Measurements from ENCODE around the gene ARHGAP33. TPM values are rescaled to one million over a fixed set of nuclear protein-coding genes. Genes with fewer than 3 reads are reported as not detected.

Gene ARHGAP33
- total RNA-seq, 1 donor from 2014 or later: 15.2 TPM

DNA sequence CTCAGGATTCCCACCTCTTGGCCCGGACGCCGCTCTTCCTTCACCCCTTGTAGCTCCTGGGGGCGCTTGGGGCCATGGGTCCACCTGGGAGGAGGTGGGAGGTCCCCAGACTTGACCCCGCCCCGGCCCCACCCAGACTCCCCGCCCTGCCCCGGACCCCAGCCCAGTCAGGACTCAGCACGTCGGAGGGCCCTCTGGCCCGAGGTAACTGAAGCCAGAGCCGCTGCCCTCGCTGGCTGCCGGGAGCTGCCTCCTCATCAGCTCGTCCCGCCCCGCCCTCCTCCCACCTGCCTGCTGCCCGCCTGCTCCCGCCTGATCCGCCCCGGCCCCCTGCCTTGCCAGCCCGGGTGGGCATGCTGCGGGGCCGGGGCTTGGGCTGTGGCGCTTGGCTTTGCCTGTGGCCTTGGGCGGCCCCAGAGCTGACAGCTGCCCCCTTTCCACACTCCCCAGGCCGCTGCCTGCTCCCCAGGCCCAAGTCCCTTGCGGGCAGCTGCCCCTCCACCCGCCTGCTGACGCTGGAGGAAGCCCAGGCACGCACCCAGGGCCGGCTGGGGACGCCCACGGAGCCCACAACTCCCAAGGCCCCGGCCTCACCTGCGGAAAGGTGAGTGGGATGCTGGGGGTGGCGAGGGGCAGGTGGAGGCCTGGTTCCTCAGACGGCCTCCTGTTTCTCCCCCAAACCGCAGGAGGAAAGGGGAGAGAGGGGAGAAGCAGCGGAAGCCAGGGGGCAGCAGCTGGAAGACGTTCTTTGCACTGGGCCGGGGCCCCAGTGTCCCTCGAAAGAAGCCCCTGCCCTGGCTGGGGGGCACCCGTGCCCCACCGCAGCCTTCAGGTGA lies 9.4 kb downstream of the ARHGAP33 start:
- Mint-ChIP-seq H3K4me3 (ENCODE audit: unreplicated experiment) (no peak overlapping the region), H3K4me1 (ENCODE audit: unreplicated experiment) (no peaks in the 10 kb centered on the region), H3K36me3 (ENCODE audit: unreplicated experiment) (peaks cover 11% of the 10 kb centered on the region), H3K27me3 (ENCODE audit: unreplicated experiment) (no peaks in the 10 kb centered on the region), H3K27ac (ENCODE audit: unreplicated experiment) (no peak overlapping the region), H3K9me3 (ENCODE audit: unreplicated experiment) (no peaks in the 10 kb centered on the region)
- no peak for DNase-seq (ENCODE audit: extremely low spot score, unreplicated experiment)
- TF ChIP-seq, protein P1, sequence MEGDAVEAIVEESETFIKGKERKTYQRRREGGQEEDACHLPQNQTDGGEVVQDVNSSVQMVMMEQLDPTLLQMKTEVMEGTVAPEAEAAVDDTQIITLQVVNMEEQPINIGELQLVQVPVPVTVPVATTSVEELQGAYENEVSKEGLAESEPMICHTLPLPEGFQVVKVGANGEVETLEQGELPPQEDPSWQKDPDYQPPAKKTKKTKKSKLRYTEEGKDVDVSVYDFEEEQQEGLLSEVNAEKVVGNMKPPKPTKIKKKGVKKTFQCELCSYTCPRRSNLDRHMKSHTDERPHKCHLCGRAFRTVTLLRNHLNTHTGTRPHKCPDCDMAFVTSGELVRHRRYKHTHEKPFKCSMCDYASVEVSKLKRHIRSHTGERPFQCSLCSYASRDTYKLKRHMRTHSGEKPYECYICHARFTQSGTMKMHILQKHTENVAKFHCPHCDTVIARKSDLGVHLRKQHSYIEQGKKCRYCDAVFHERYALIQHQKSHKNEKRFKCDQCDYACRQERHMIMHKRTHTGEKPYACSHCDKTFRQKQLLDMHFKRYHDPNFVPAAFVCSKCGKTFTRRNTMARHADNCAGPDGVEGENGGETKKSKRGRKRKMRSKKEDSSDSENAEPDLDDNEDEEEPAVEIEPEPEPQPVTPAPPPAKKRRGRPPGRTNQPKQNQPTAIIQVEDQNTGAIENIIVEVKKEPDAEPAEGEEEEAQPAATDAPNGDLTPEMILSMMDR (IDR thresholded peaks at IDR 0.05): no peak

DNA sequence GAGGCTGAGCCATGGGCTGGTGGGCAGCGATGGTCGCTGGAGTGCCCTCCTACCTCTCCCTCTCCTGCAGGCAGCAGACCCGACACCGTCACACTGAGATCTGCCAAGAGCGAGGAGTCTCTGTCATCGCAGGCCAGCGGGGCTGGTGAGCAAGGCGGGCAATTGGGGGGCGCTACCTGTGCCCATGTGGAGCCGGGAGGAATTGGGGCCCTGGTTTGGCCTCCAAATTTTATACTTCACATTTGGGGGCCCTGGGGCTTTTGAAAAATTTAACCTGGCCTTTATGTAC lies 9.9 kb downstream of the ARHGAP33 start:
- Mint-ChIP-seq H3K27me3 (ENCODE audit: unreplicated experiment) (no peaks in the 10 kb centered on the region), H3K36me3 (ENCODE audit: unreplicated experiment) (peaks cover 10% of the 10 kb centered on the region), H3K27ac (ENCODE audit: unreplicated experiment) (no peak overlapping the region), H3K9me3 (ENCODE audit: unreplicated experiment) (no peaks in the 10 kb centered on the region), H3K4me1 (ENCODE audit: unreplicated experiment) (no peaks in the 10 kb centered on the region), H3K4me3 (ENCODE audit: unreplicated experiment) (no peak overlapping the region)
- TF ChIP-seq, protein P1 (IDR thresholded peaks at IDR 0.05): no peak
- DNase-seq (ENCODE audit: extremely low spot score, unreplicated experiment): no peak

GRCh38 chr19:35786299-35787160 lies 11.2 kb downstream of the ARHGAP33 start:
- peaks cover 6% of the 10 kb centered on the region for H3K36me3 Mint-ChIP-seq (ENCODE audit: unreplicated experiment)
- H3K4me1 Mint-ChIP-seq (ENCODE audit: unreplicated experiment): no peaks in the 10 kb centered on the region
- H3K4me3 Mint-ChIP-seq (ENCODE audit: unreplicated experiment): no peak overlapping the region
- DNase-seq (ENCODE audit: extremely low spot score, unreplicated experiment): no peak
- no peak overlapping the region for H3K27ac Mint-ChIP-seq (ENCODE audit: unreplicated experiment)
- no peaks in the 10 kb centered on the region for H3K27me3 Mint-ChIP-seq (ENCODE audit: unreplicated experiment)
- H3K9me3 Mint-ChIP-seq (ENCODE audit: unreplicated experiment): no peaks in the 10 kb centered on the region
- TF ChIP-seq, protein P1 (IDR thresholded peaks at IDR 0.05): no peak

- TF ChIP-seq, protein P1 (IDR thresholded peaks at IDR 0.05): no peak
- H3K4me1 Mint-ChIP-seq (ENCODE audit: unreplicated experiment): no peaks in the 10 kb centered on the region
- H3K9me3 Mint-ChIP-seq (ENCODE audit: unreplicated experiment): no peaks in the 10 kb centered on the region
- no peak overlapping the region for H3K4me3 Mint-ChIP-seq (ENCODE audit: unreplicated experiment)
- DNase-seq (ENCODE audit: extremely low spot score, unreplicated experiment): no peak
- peaks cover 4% of the 10 kb centered on the region for H3K36me3 Mint-ChIP-seq (ENCODE audit: unreplicated experiment)
- no peaks in the 10 kb centered on the region for H3K27me3 Mint-ChIP-seq (ENCODE audit: unreplicated experiment)
- no peak overlapping the region for H3K27ac Mint-ChIP-seq (ENCODE audit: unreplicated experiment)
Measured at GRCh38 chr19:35787227-35787799, 11.9 kb downstream of the ARHGAP33 start.

Data from osteocyte (in vitro differentiated cells).